Spleen (tissue), 11 donors: Measurements from ENCODE around the gene GPR141. TPM values are rescaled to one million over a fixed set of nuclear protein-coding genes. Genes with fewer than 3 reads are reported as not detected.

Source experiments
- DNase-seq: peaks from one replicate; pipeline ENCODE4 v3.0.0-alpha.2; 2020
- H3K27ac ChIP-seq, 8 donors: fragments of 200-600 bp; sonication (generic) in 7 of 8; 1 replicate in 4 of 8; 2 replicates in 4 of 8; pipeline versions ENCODE4 v1.5.0 to v1.8.0; 2016 to 2021; ENCODE audit warnings: inconsistent platforms in 4 of 8, mild to moderate bottlenecking in 4 of 8, moderate library complexity in 1 of 8
- H3K27me3 ChIP-seq, 7 donors: fragments of 200-600 bp; sonication (generic) in 6 of 7; replicated peaks in 1 of 7; 1 replicate in 4 of 7; 2 replicates in 3 of 7; pipeline versions ENCODE4 v1.5.0 to v1.8.0; 2016 to 2021; ENCODE audit warnings: inconsistent platforms in 3 of 7, mild to moderate bottlenecking in 1 of 7
- H3K36me3 ChIP-seq, 6 donors: fragments of 200-600 bp; sonication (generic) in 5 of 6; 1 replicate in 4 of 6; 2 replicates in 2 of 6; pipeline versions ENCODE4 v1.5.0 to v1.8.0; 2016 to 2021; ENCODE audit warnings: inconsistent platforms in 2 of 6
- H3K4me1 ChIP-seq, 6 donors: fragments of 200-600 bp; sonication (generic) in 5 of 6; 1 replicate in 3 of 6; 2 replicates in 3 of 6; pipeline versions ENCODE4 v1.5.0 to v1.8.0; 2016 to 2021; ENCODE audit warnings: inconsistent platforms in 3 of 6
- H3K4me3 ChIP-seq, 8 donors: fragments of 200-600 bp; sonication (generic) in 7 of 8; 1 replicate in 4 of 8; 2 replicates in 4 of 8; pipeline versions ENCODE4 v1.5.0 to v1.8.0; 2016 to 2021; ENCODE audit warnings: inconsistent platforms in 4 of 8, mild to moderate bottlenecking in 4 of 8, moderate library complexity in 2 of 8
- H3K9me3 ChIP-seq, 8 donors: fragments of 200-600 bp; sonication (generic) in 7 of 8; 1 replicate in 4 of 8; 2 replicates in 4 of 8; pipeline versions ENCODE4 v1.5.0 to v1.8.0; 2016 to 2021; ENCODE audit warnings: inconsistent platforms in 4 of 8
- CTCF ChIP-seq, 11 experiments: fragments of 200-600 bp in 7 of 11; fragments of 450-650 bp in 4 of 11; sonication (generic) in 4 of 11; IDR thresholded peaks in 8 of 11; conservative IDR thresholded peaks in 3 of 11; 1 replicate in 7 of 11; 2 replicates in 4 of 11; pipeline versions ENCODE4 v1.4.0 to v1.8.0; 2016 to 2021; ENCODE audit warnings: antibody characterized with exemption in 11 of 11, inconsistent platforms in 4 of 11, mild to moderate bottlenecking in 1 of 11
- POLR2A ChIP-seq, 3 donors: fragments of 450-650 bp; IDR thresholded peaks; one replicate each; pipeline ENCODE4 v1.5.1; 2017; ENCODE audit warnings: antibody characterized with exemption in 3 of 3, mild to moderate bottlenecking in 1 of 3
- POLR2AphosphoS5 ChIP-seq, 3 donors: sonication (generic); formaldehyde crosslinking; IDR thresholded peaks; one replicate each; pipeline ENCODE4 v1.5.1; 2017; ENCODE audit warnings: antibody characterized with exemption in 3 of 3
- WGBS, 5 donors: extraction: QIAGEN DNeasy Blood & Tissue Kit in 3 of 5; methylation state at CpG; one replicate each; pipeline versions ENCODE4 v1.1.5 to v1.1.7; 2013 to 2018; 5-methylcytosine and 5-hydroxymethylcytosine counted together
- intact Hi-C: fragments of 100-400 bp; cut with DNase I; formaldehyde crosslinking; loops from one replicate; pipeline ENCODE4 v1.15.0; 2023; ENCODE audit warnings: low total_unique reads
- polyA plus RNA-seq, 3 donors: library from polyadenylated mRNA; stranded (reverse); fragments of 200-250 nt; gene quantifications; one replicate each; pipeline ENCODE4 v1.2.1, GENCODE V29; 2013
- total RNA-seq, 7 donors: library from RNA; depleted of rRNA in 3 of 7; stranded (reverse); fragments of >200 nt in 3 of 7; fragmentation: NEBNext Ultra II Directional in 4 of 7; extraction: Animal tissue kit (Norgen Biotek cat#: 25700) in 4 of 7; gene quantifications; one replicate each; pipeline versions ENCODE4 v1.1.0 to v1.2.1, GENCODE V29; 2016 to 2021
- donor health status: healthy with polysubstance abuse.
- donor health status: DM: no; HTN: no; CAD: no; lungs with moderate emphysema.
- donor health status: DM: no; HTN: no; CAD: no.
- donor health status: Bipolar disorder and iron deficiency.
- donor health status: healthy.
- donor health status: DM: no; HTN: no; CAD: no.
- donor health status: DM: yes; HTN: yes; CAD: no.

GPR141 gene
- total and polyA plus RNA-seq, 10 donors = 0.20 to 37.4 (median 9.7) TPM

- H3K4me1 ChIP-seq = peaks cover 7 to 77% (median 34%) of the 10 kb centered on the region in 6 donors
- 51 to 79% (median 66%) methylated on average over 4 of the region's 4 CpGs for WGBS, 5 donors
- peaks cover 0 to 34% (median 0%) of the 10 kb centered on the region in 7 donors for H3K27me3 ChIP-seq
- H3K4me3 ChIP-seq = peak overlapping the region in 2 of 8 donors; percentile 21 to 29
- no peak for TF ChIP-seq POLR2AphosphoS5 (IDR thresholded peaks at IDR 0.05)
- H3K27ac ChIP-seq = peak overlapping the region in 7 of 8 donors; percentile 7 to 86 (median 56)
- intact Hi-C loops = no loop called here
- H3K36me3 ChIP-seq = no peaks in the 10 kb centered on the region
- DNase-seq = no peak
- no peaks in the 10 kb centered on the region for H3K9me3 ChIP-seq
These were observed 3.2 kb downstream of the GPR141 start for GRCh38 chr7:37686556-37687345.

GRCh38 chr7:37690206-37690605 is 6.6 kb downstream of the GPR141 start:
- 62 to 83% (median 68%) methylated on average over 11 of the region's 11 CpGs for WGBS, 5 donors
- Histone ChIP-seq H3K9me3 (peaks cover 0 to 6% (median 0%) of the 10 kb centered on the region in 8 donors), H3K27me3 (peaks cover 0 to 49% (median 0%) of the 10 kb centered on the region in 7 donors), H3K4me1 (peaks cover 0 to 62% (median 11%) of the 10 kb centered on the region in 6 donors), H3K4me3 (peak overlapping the region in 4 of 8 donors; percentile 8 to 39 (median 16)), H3K27ac (peak overlapping the region in 7 of 8 donors; percentile 25 to 86 (median 52)), H3K36me3 (no peaks in the 10 kb centered on the region)
- TF ChIP-seq POLR2AphosphoS5 (IDR thresholded peaks at IDR 0.05) (peak in 1 of 3 donors; percentile 25), POLR2A (IDR thresholded peaks at IDR 0.05) (no peak), CTCF (IDR thresholded peaks at IDR 0.05 in 8 of 11, conservative IDR thresholded peaks at IDR 0.05 in 3 of 11) (no peak)
- DNase-seq = no peak
- intact Hi-C loops = no loop called here

- peaks cover 0 to 25% (median 0%) of the 10 kb centered on the region in 7 donors for H3K27me3 ChIP-seq
- WGBS, 5 donors = 53 to 73% (median 59%) methylated on average over 4 of the region's 4 CpGs
- TF ChIP-seq CTCF (IDR thresholded peaks at IDR 0.05 in 8 of 11, conservative IDR thresholded peaks at IDR 0.05 in 3 of 11) (peak in 1 of 11 experiments; percentile 17), POLR2A (IDR thresholded peaks at IDR 0.05) (no peak), POLR2AphosphoS5 (IDR thresholded peaks at IDR 0.05) (peak in 1 of 3 donors; percentile 50)
These were observed 10.9 kb downstream of the GPR141 start for GRCh38 chr7:37694208-37695094.

GRCh38 chr7:37698276-37698675 is 14.7 kb downstream of the GPR141 start:
- DNase-seq = no peak
- Histone ChIP-seq H3K4me1 (peaks cover under 1 to 45% (median 18%) of the 10 kb centered on the region in 6 donors), H3K27ac (peak overlapping the region in 2 of 8 donors; percentile 6 to 51), H3K9me3 (no peaks in the 10 kb centered on the region), H3K4me3 (no peak overlapping the region), H3K27me3 (peaks cover 0 to 23% (median 0%) of the 10 kb centered on the region in 7 donors), H3K36me3 (no peaks in the 10 kb centered on the region)
- TF ChIP-seq POLR2AphosphoS5 (IDR thresholded peaks at IDR 0.05) (no peak), POLR2A (IDR thresholded peaks at IDR 0.05) (no peak), CTCF (IDR thresholded peaks at IDR 0.05 in 8 of 11, conservative IDR thresholded peaks at IDR 0.05 in 3 of 11) (no peak)
- WGBS, 5 donors = 68 to 87% (median 76%) methylated on average over 4 of the region's 4 CpGs
- intact Hi-C loops = no loop called here

More at GRCh38 chr7:37694208-37695094, 10.9 kb downstream of the GPR141 start:
- DNase-seq = peak; percentile 81
- intact Hi-C loops = no loop called here
- H3K36me3 ChIP-seq = no peaks in the 10 kb centered on the region
- peak overlapping the region in 6 of 8 donors; percentile 44 to 86 (median 67) for H3K27ac ChIP-seq
- peaks cover 0 to 31% (median 6%) of the 10 kb centered on the region in 6 donors for H3K4me1 ChIP-seq
- peaks cover 0 to 6% (median 0%) of the 10 kb centered on the region in 8 donors for H3K9me3 ChIP-seq
- H3K4me3 ChIP-seq = peak overlapping the region in 2 of 8 donors; percentile 9 to 34
